GM23338 (cell line): ENCODE results near the gene POU5F1.

Experiments
- EZH2 ChIP-seq: fragments of 200-600 bp; sonication (generic); IDR thresholded peaks from one replicate; pipeline ENCODE4 v1.8.0; 2017; ENCODE audit warnings: antibody characterized with exemption, mild to moderate bottlenecking, low read depth; ENCODE audit not compliant: unreplicated experiment
- TF ChIP-seq, protein P1 (sequence below), 2 experiments: fragments of 200-600 bp in 1 of 2; sonication (generic) in 1 of 2; conservative IDR thresholded peaks; 2 replicates each; pipeline versions ENCODE4 v1.5.1 to v1.6.1; 2016 to 2017; ENCODE audit warnings: antibody characterized with exemption in 2 of 2, low read depth in 2 of 2, mild to moderate bottlenecking in 2 of 2, moderate library complexity in 1 of 2

DNA sequence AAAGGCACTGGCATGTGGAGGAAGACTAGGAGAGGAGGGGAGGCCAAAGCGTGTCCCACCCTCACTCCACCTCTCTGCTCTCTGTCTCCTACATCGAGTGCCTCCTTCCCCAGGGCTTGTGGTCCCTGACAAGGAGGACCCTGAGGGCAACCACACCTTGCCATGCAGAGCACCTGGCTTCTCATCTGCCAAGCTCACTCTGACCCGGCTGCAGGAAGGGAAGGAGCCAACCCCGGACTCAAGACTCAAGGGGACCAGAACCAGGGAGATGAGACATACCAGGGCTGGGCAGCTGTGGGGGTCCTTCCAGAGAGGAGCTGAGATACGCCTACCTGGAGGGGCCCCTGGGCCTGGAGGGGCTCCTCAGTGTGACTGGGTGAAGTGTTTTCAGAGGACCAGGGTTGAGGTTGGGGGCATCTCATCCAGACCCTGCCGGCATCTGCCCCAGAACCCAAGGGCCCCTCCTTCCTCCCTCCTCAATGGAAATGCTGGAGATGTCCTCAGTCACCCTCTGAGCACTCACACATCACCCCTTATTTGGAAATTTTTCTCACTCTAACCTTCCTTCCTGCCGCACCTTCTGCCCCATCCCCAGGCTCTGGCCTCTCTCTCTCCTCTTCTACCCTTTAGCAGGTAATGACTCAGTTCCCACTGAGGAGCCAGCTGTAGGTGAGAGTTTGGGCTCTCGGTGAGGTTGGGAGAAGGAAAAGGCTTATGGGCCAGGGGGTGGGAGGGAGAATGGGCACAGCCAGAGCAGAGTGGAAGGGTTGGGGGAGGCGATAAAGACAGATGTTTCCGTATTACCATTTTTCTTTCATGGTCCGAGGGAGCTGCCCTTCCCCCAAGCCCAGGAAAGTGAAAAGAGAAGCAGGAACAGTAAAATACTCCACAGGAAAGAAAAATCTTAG, 32.0 kb upstream of the POU5F1 start:
- TF ChIP-seq, protein P1, sequence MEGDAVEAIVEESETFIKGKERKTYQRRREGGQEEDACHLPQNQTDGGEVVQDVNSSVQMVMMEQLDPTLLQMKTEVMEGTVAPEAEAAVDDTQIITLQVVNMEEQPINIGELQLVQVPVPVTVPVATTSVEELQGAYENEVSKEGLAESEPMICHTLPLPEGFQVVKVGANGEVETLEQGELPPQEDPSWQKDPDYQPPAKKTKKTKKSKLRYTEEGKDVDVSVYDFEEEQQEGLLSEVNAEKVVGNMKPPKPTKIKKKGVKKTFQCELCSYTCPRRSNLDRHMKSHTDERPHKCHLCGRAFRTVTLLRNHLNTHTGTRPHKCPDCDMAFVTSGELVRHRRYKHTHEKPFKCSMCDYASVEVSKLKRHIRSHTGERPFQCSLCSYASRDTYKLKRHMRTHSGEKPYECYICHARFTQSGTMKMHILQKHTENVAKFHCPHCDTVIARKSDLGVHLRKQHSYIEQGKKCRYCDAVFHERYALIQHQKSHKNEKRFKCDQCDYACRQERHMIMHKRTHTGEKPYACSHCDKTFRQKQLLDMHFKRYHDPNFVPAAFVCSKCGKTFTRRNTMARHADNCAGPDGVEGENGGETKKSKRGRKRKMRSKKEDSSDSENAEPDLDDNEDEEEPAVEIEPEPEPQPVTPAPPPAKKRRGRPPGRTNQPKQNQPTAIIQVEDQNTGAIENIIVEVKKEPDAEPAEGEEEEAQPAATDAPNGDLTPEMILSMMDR (conservative IDR thresholded peaks at IDR 0.05; ENCODE audit: low read depth in 2 of 2), result no peak
- TF ChIP-seq EZH2, result no peak
